GM12873 (cell line): ENCODE data around the gene DENND1B.

ENCODE experiments used
- TF ChIP-seq, protein P1 (sequence below): IDR thresholded peaks from 2 replicates; pipeline ENCODE4 v1.5.1; 2012; ENCODE audit warnings: low read depth, mild to moderate bottlenecking, moderate library complexity, low read length, control low read depth; ENCODE audit not compliant: insufficient read depth; ENCODE audit errors: missing control alignments

The DENND1B gene

GRCh38 chr1:197761654-197762053 lies 13.6 kb downstream of the DENND1B start:
- TF ChIP-seq, protein P1, sequence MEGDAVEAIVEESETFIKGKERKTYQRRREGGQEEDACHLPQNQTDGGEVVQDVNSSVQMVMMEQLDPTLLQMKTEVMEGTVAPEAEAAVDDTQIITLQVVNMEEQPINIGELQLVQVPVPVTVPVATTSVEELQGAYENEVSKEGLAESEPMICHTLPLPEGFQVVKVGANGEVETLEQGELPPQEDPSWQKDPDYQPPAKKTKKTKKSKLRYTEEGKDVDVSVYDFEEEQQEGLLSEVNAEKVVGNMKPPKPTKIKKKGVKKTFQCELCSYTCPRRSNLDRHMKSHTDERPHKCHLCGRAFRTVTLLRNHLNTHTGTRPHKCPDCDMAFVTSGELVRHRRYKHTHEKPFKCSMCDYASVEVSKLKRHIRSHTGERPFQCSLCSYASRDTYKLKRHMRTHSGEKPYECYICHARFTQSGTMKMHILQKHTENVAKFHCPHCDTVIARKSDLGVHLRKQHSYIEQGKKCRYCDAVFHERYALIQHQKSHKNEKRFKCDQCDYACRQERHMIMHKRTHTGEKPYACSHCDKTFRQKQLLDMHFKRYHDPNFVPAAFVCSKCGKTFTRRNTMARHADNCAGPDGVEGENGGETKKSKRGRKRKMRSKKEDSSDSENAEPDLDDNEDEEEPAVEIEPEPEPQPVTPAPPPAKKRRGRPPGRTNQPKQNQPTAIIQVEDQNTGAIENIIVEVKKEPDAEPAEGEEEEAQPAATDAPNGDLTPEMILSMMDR = no peak

DNA sequence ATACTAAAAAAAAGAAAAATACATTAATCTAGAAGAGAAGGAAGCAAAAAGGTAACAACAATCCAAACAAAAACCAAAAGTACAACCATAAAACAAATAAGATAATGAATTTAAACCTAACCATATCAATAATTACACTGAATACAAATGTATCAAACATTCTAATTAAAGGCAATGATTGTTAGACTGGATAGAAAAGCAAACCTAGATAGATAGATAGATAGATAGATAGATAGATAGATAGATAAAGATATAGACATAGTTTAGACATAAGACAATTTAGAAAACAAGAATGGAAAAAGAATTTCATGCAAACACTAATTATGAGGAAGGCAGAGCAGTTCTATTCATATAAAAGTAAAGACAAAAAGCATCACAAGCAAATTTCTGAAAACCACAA lies 24.9 kb downstream of the DENND1B start:
- TF ChIP-seq, protein P1 = no peak

GRCh38 chr1:197745911-197746310 lies 29.4 kb downstream of the DENND1B start:
- TF ChIP-seq, protein P1 = no peak

DNA sequence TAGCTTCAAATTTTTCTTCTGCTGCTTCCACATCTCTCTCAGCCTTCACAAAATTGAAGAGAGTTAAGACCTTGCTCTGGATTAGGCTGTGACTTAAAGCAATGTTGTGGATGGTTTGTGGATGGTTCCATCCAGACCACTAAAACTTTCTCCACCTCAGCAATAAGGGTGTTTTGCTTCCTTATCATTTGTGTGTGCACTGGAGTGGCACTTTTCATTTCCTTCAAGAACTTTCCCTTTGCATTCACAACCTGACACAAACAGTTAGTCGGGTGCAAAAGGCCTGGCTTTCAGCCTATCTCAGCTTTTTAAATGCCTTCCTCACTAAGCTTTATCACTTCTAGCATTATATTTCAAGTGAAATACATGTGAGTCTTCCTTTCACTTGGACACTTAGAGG lies 30.3 kb downstream of the DENND1B start:
- TF ChIP-seq, protein P1 = no peak

DNA sequence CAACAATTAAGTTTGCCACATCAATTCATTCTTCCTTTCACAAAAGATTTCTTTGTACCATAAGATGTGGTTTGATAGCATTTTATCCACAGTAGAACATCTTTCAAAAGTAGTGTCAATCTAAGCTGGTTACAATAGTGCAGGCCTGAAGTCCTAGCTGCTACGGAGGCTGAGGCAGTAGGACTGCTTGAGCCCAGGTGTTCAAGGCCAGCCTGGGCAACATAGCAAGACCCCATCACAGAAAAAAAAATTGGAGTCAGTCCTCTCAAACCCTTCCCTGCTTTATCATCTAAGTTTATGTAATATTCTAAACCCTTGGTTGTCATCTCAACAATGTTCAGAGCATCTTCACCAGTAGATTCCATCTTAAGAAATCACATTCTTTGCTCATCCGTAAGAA lies 31.7 kb downstream of the DENND1B start:
- TF ChIP-seq, protein P1 = no peak

DNA sequence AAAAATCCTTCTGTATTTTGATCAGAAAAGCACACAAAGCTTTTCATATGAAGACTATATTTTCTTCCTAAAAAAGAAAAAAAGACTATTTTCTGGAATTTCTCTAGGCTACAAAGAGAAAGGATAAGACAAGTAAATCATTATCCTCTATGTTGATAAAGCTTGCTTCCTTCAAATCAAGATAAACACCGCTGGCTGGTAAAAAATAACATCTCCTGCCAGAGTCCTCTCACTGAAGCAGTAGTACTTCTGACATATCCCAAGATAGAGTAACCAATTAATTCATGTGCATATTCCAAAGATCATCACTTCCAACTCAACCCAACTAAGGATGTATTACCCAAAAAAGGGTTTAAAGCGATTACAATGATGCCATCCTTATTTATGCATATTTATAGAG lies 34.3 kb downstream of the DENND1B start:
- TF ChIP-seq, protein P1 = no peak

DNA sequence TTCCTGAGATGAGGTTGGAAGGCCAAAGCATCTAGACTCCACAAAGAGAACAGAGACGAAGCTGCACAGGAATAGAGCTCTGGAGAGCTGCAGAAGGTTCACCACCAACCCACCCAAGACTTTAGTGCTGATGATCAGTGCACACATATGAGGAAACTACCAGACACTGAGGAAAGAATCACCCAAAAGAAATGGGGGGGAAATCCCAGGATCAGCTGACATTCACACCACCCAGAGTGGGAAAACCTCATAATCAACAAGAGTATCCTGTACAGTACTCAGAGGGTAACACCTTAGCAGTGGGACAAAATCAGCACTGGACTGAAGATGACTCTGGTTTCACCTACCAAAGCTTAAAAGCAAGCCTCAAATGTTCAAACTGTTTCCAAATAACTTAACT lies 36.4 kb downstream of the DENND1B start:
- TF ChIP-seq, protein P1 = no peak
